T-helper 22 cell (primary cell): ENCODE measurements around the gene TAGLN2.

Source experiments
- DNase-seq: peaks from one replicate; pipeline ENCODE4 v3.0.0-alpha.2; 2020; ENCODE audit warnings: low read depth

TAGLN2 gene

GRCh38 chr1:159924791-159925718, at the start of gene TAGLN2:
TSS of gene TAGLN2 (minus strand) at chr1:159925507. CDS start at chr1:159920509, 4,998 bp downstream.
- peak; percentile 82 for DNase-seq

GRCh38 chr1:159974350-159974965, 49.2 kb upstream of the TAGLN2 start:
- DNase-seq = no peak

GRCh38 chr1:159973350-159973940, 48.1 kb upstream of the TAGLN2 start:
- no peak for DNase-seq

GRCh38 chr1:159972443-159973205, 47.3 kb upstream of the TAGLN2 start:
- DNase-seq = no peak

- DNase-seq = no peak
Measured at GRCh38 chr1:159970932-159971342, 45.6 kb upstream of the TAGLN2 start.

- DNase-seq = no peak
Measured at GRCh38 chr1:159968901-159969300, 43.6 kb upstream of the TAGLN2 start.

GRCh38 chr1:159965263-159965662, 40.0 kb upstream of the TAGLN2 start:
- DNase-seq = no peak

- no peak for DNase-seq
Measured at GRCh38 chr1:159964144-159964543, 38.8 kb upstream of the TAGLN2 start.

- no peak for DNase-seq
Measured at GRCh38 chr1:159962176-159962575, 36.9 kb upstream of the TAGLN2 start.

GRCh38 chr1:159961636-159962035, 36.3 kb upstream of the TAGLN2 start:
- DNase-seq = no peak

GRCh38 chr1:159960721-159961381, 35.5 kb upstream of the TAGLN2 start:
- DNase-seq = no peak

- DNase-seq = no peak
Measured at GRCh38 chr1:159959451-159959850, 34.1 kb upstream of the TAGLN2 start.

- no peak for DNase-seq
Measured at GRCh38 chr1:159958719-159959380, 33.5 kb upstream of the TAGLN2 start.

- DNase-seq = no peak
Measured at GRCh38 chr1:159957824-159958268, 32.5 kb upstream of the TAGLN2 start.

GRCh38 chr1:159955456-159955855, 30.1 kb upstream of the TAGLN2 start:
- no peak for DNase-seq

- DNase-seq = no peak
Measured at GRCh38 chr1:159953536-159954515, 28.5 kb upstream of the TAGLN2 start, which contains the start of gene SLAMF9. TSS of gene SLAMF9 (minus strand) at chr1:159954237. CDS start at chr1:159954137, 100 bp downstream.

GRCh38 chr1:159952932-159953331, 27.6 kb upstream of the TAGLN2 start:
- DNase-seq = no peak

GRCh38 chr1:159951551-159951950, 26.2 kb upstream of the TAGLN2 start:
- no peak for DNase-seq

GRCh38 chr1:159951016-159951415, 25.7 kb upstream of the TAGLN2 start:
- DNase-seq = no peak

GRCh38 chr1:159949981-159950381, 24.7 kb upstream of the TAGLN2 start:
- no peak for DNase-seq
